ENCODE measurements around the gene ASB11. TPM values are rescaled to one million over a fixed set of nuclear protein-coding genes. Genes with fewer than 3 reads are reported as not detected.
"Not testable (repeated sequence)": the region's sequence is repeated elsewhere in the genome, so short reads cannot be mapped to it uniquely, and the experiment has no call there.

ASB11 gene
- total and polyA plus RNA-seq, 5 donors from 2014 or later = 0.30 TPM; not detected in 4

DNA sequence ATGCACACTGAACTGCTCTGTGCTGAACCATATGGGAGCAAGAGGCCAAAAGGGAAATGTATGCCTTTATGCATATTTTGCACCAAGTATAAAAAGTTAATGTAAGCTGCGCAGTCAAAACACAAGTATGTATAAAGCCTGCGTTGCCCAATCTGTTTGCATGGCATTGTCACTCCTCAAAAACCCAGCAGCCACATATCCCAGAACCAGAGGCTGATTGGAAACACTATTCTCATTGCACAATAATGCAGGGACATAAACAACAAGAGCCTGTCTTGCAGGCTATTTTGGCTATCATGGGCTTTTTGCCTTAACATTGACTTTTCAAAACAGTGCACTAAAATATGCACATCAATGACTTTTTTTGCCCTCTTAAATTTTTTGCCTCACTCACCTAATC lies 40.5 kb downstream of the ASB11 start:
- no peaks in the 10 kb centered on the region for H3K36me3 ChIP-seq (ENCODE audit: control insufficient read depth, insufficient read depth, low read length)
- H3K9me3 ChIP-seq (ENCODE audit: control insufficient read depth in 2 of 2, low read length in 2 of 2) = no peaks in the 10 kb centered on the region
- H3K4me1 ChIP-seq (ENCODE audit: control insufficient read depth, insufficient read depth, low read length, poor library complexity, severe bottlenecking) = no peaks in the 10 kb centered on the region
- ATAC-seq (ENCODE audit: low read depth in 2 of 2) (no peak), DNase-seq (no peak)
- peaks cover 0 to 2% (median 0%) of the 10 kb centered on the region in 4 donors for H3K4me1 Mint-ChIP-seq
- H3K4me3 ChIP-seq (ENCODE audit: low read depth, low read length) = no peak overlapping the region
- no peaks in the 10 kb centered on the region for H3K9me3 Mint-ChIP-seq
- H3K27me3 Mint-ChIP-seq = no peaks in the 10 kb centered on the region
- H3K27ac ChIP-seq (ENCODE audit: insufficient read depth, low read length, poor library complexity, severe bottlenecking) = no peak overlapping the region
- no peak overlapping the region for H3K4me3 Mint-ChIP-seq
- no peaks in the 10 kb centered on the region for H3K36me3 Mint-ChIP-seq
- no peaks in the 10 kb centered on the region for H3K27me3 ChIP-seq (ENCODE audit: control insufficient read depth, insufficient read depth, low read length)
- H3K27ac Mint-ChIP-seq = no peak overlapping the region

GRCh38 chrX:15273275-15273674 lies 42.2 kb downstream of the ASB11 start:
- H3K36me3 Mint-ChIP-seq; H3K27me3 ChIP-seq (ENCODE audit: control insufficient read depth, insufficient read depth, low read length); H3K27ac Mint-ChIP-seq; H3K4me3 Mint-ChIP-seq; H3K9me3 ChIP-seq (ENCODE audit: control insufficient read depth in 2 of 2, low read length in 2 of 2); H3K4me1 Mint-ChIP-seq; ATAC-seq (ENCODE audit: low read depth in 2 of 2); H3K27ac ChIP-seq (ENCODE audit: insufficient read depth, low read length, poor library complexity, severe bottlenecking); H3K9me3 Mint-ChIP-seq; H3K27me3 Mint-ChIP-seq; H3K4me3 ChIP-seq (ENCODE audit: low read depth, low read length); H3K36me3 ChIP-seq (ENCODE audit: control insufficient read depth, insufficient read depth, low read length); H3K4me1 ChIP-seq (ENCODE audit: control insufficient read depth, insufficient read depth, low read length, poor library complexity, severe bottlenecking): not testable (repeated sequence)
- peak in 1 of 3 donors; percentile 1 for DNase-seq

GRCh38 chrX:15271757-15272156 lies 43.7 kb downstream of the ASB11 start:
- no peaks in the 10 kb centered on the region for H3K27me3 ChIP-seq (ENCODE audit: control insufficient read depth, insufficient read depth, low read length)
- no peaks in the 10 kb centered on the region for H3K4me1 ChIP-seq (ENCODE audit: control insufficient read depth, insufficient read depth, low read length, poor library complexity, severe bottlenecking)
- H3K36me3 ChIP-seq (ENCODE audit: control insufficient read depth, insufficient read depth, low read length) = no peaks in the 10 kb centered on the region
- no peaks in the 10 kb centered on the region for H3K9me3 ChIP-seq (ENCODE audit: control insufficient read depth in 2 of 2, low read length in 2 of 2)
- no peak overlapping the region for H3K4me3 ChIP-seq (ENCODE audit: low read depth, low read length)
- H3K27ac ChIP-seq (ENCODE audit: insufficient read depth, low read length, poor library complexity, severe bottlenecking) = no peak overlapping the region
- no peaks in the 10 kb centered on the region for H3K27me3 Mint-ChIP-seq
- no peak overlapping the region for H3K27ac Mint-ChIP-seq
- no peaks in the 10 kb centered on the region for H3K36me3 Mint-ChIP-seq
- DNase-seq = no peak
- no peak overlapping the region for H3K4me3 Mint-ChIP-seq
- no peaks in the 10 kb centered on the region for H3K9me3 Mint-ChIP-seq
- ATAC-seq (ENCODE audit: low read depth in 2 of 2) = no peak
- peaks cover 0 to 7% (median 0%) of the 10 kb centered on the region in 4 donors for H3K4me1 Mint-ChIP-seq

GRCh38 chrX:15269618-15270521 lies 45.6 kb downstream of the ASB11 start, which contains the start of gene ASB9:
TSS of gene ASB9 (minus strand) at chrX:15270083. CDS start at chrX:15269874, 209 bp downstream.
- H3K27ac Mint-ChIP-seq = peak within 1 kb of the TSS; percentile 52 to 91 (median 53)
- ATAC-seq (ENCODE audit: low read depth in 2 of 2) = no peak

GRCh38 chrX:15269120-15269519 lies 46.3 kb downstream of the ASB11 start:
- DNase-seq = no peak
- H3K27ac Mint-ChIP-seq = no peak overlapping the region
- ATAC-seq (ENCODE audit: low read depth in 2 of 2) = no peak

More at GRCh38 chrX:15269618-15270521, 45.6 kb downstream of the ASB11 start, which contains the start of gene ASB9:
- peak in 2 of 3 donors; percentile 8 to 29 for DNase-seq
- Histone ChIP-seq H3K4me3 (ENCODE audit: low read depth, low read length) (no peak within 1 kb of the TSS), H3K27ac (ENCODE audit: insufficient read depth, low read length, poor library complexity, severe bottlenecking) (no peak within 1 kb of the TSS), H3K4me1 (ENCODE audit: control insufficient read depth, insufficient read depth, low read length, poor library complexity, severe bottlenecking) (no peaks in the 10 kb centered on the region), H3K36me3 (ENCODE audit: control insufficient read depth, insufficient read depth, low read length) (no peaks in the 10 kb centered on the region), H3K9me3 (ENCODE audit: control insufficient read depth in 2 of 2, low read length in 2 of 2) (no peaks in the 10 kb centered on the region), H3K27me3 (ENCODE audit: control insufficient read depth, insufficient read depth, low read length) (no peaks in the 10 kb centered on the region)
- peaks cover 0 to 7% (median 0%) of the 10 kb centered on the region in 4 donors for H3K4me1 Mint-ChIP-seq
- peaks cover 0 to 2% (median 0%) of the 10 kb centered on the region in 7 donors for H3K9me3 Mint-ChIP-seq
- H3K36me3 Mint-ChIP-seq = no peaks in the 10 kb centered on the region
- H3K4me3 Mint-ChIP-seq = peak within 1 kb of the TSS in 2 of 4 donors; percentile 49 to 75
- H3K27me3 Mint-ChIP-seq = no peaks in the 10 kb centered on the region

GRCh38 chrX:15254852-15255251 lies 60.6 kb downstream of the ASB11 start:
- Mint-ChIP-seq H3K4me3 (no peak overlapping the region), H3K4me1 (no peaks in the 10 kb centered on the region), H3K9me3 (no peaks in the 10 kb centered on the region), H3K27ac (no peak overlapping the region), H3K27me3 (no peaks in the 10 kb centered on the region), H3K36me3 (no peaks in the 10 kb centered on the region)
- no peaks in the 10 kb centered on the region for H3K4me1 ChIP-seq (ENCODE audit: control insufficient read depth, insufficient read depth, low read length, poor library complexity, severe bottlenecking)
- no peak overlapping the region for H3K4me3 ChIP-seq (ENCODE audit: low read depth, low read length)
- no peaks in the 10 kb centered on the region for H3K9me3 ChIP-seq (ENCODE audit: control insufficient read depth in 2 of 2, low read length in 2 of 2)
- ATAC-seq (ENCODE audit: low read depth in 2 of 2) (no peak), DNase-seq (no peak)
- H3K27ac ChIP-seq (ENCODE audit: insufficient read depth, low read length, poor library complexity, severe bottlenecking) = no peak overlapping the region
- H3K27me3 ChIP-seq (ENCODE audit: control insufficient read depth, insufficient read depth, low read length) = peaks cover 2% of the 10 kb centered on the region
- no peaks in the 10 kb centered on the region for H3K36me3 ChIP-seq (ENCODE audit: control insufficient read depth, insufficient read depth, low read length)

More at GRCh38 chrX:15269120-15269519, 46.3 kb downstream of the ASB11 start:
- Mint-ChIP-seq H3K4me3 (no peak overlapping the region), H3K4me1 (peaks cover 0 to 7% (median 0%) of the 10 kb centered on the region in 4 donors), H3K36me3 (no peaks in the 10 kb centered on the region), H3K27me3 (no peaks in the 10 kb centered on the region), H3K9me3 (peaks cover 0 to 2% (median 0%) of the 10 kb centered on the region in 7 donors)
- Histone ChIP-seq H3K27ac (ENCODE audit: insufficient read depth, low read length, poor library complexity, severe bottlenecking) (no peak overlapping the region), H3K36me3 (ENCODE audit: control insufficient read depth, insufficient read depth, low read length) (no peaks in the 10 kb centered on the region), H3K9me3 (ENCODE audit: control insufficient read depth in 2 of 2, low read length in 2 of 2) (no peaks in the 10 kb centered on the region), H3K4me1 (ENCODE audit: control insufficient read depth, insufficient read depth, low read length, poor library complexity, severe bottlenecking) (no peaks in the 10 kb centered on the region), H3K27me3 (ENCODE audit: control insufficient read depth, insufficient read depth, low read length) (no peaks in the 10 kb centered on the region), H3K4me3 (ENCODE audit: low read depth, low read length) (no peak overlapping the region)

DNA sequence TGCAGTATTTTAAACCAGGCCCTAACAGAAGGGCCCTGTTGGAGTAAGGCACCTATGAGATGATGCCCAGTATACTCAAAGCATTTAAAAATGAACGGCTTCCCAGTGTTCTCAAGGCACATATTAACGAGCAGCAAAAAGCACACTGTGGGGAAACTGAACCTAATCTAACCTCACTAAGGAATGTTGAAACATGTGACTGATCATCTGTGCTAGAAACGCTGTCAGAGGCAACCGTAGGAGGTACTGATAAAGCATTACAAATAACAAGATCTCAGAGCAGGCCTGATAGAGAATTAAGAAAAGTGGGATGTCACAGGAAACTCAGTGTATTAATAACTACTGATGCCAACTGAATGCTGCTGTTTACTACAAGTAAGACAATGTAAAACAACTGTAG lies 69.5 kb downstream of the ASB11 start:
- Mint-ChIP-seq H3K4me1 (peaks cover 0 to 8% (median 1%) of the 10 kb centered on the region in 4 donors), H3K27ac (no peak overlapping the region), H3K4me3 (no peak overlapping the region), H3K36me3 (no peaks in the 10 kb centered on the region), H3K27me3 (no peaks in the 10 kb centered on the region), H3K9me3 (no peaks in the 10 kb centered on the region)
- no peaks in the 10 kb centered on the region for H3K9me3 ChIP-seq (ENCODE audit: control insufficient read depth in 2 of 2, low read length in 2 of 2)
- no peak overlapping the region for H3K27ac ChIP-seq (ENCODE audit: insufficient read depth, low read length, poor library complexity, severe bottlenecking)
- DNase-seq (no peak), ATAC-seq (ENCODE audit: low read depth in 2 of 2) (no peak)
- H3K27me3 ChIP-seq (ENCODE audit: control insufficient read depth, insufficient read depth, low read length) = no peaks in the 10 kb centered on the region
- no peak overlapping the region for H3K4me3 ChIP-seq (ENCODE audit: low read depth, low read length)
- H3K4me1 ChIP-seq (ENCODE audit: control insufficient read depth, insufficient read depth, low read length, poor library complexity, severe bottlenecking) = no peaks in the 10 kb centered on the region
- H3K36me3 ChIP-seq (ENCODE audit: control insufficient read depth, insufficient read depth, low read length) = no peaks in the 10 kb centered on the region
